Measurements from ENCODE around the gene ARID5A.

The ARID5A gene

DNA sequence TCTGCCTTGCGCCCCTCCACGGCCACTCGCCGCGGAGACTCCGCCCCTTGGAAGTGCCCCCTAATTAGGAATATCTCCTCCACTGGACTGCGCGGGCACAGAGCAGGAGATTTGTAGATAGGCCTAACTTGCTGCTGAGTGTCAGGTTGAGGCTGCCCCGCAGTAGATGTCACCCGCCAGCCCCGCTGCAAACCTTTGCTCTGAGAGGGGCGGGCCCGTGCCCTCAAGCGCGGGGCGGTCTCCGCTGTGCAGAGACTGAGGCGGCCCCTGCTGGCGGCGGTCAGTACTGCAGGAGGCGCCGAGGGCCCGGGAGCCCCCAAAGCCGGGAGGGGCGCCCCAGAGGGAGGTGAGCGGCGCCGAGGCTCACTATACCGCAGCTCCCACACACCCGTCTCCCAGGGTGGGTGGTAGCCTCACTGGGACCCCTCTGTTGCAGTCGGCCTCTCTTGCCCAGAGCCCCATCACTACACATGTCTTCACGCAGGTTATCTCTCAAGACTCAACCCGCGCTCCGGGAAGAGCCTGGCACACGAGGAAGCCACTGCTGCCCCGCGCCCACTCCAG is 28.5 kb upstream of the ARID5A start:
- TF ChIP-seq, protein P1, sequence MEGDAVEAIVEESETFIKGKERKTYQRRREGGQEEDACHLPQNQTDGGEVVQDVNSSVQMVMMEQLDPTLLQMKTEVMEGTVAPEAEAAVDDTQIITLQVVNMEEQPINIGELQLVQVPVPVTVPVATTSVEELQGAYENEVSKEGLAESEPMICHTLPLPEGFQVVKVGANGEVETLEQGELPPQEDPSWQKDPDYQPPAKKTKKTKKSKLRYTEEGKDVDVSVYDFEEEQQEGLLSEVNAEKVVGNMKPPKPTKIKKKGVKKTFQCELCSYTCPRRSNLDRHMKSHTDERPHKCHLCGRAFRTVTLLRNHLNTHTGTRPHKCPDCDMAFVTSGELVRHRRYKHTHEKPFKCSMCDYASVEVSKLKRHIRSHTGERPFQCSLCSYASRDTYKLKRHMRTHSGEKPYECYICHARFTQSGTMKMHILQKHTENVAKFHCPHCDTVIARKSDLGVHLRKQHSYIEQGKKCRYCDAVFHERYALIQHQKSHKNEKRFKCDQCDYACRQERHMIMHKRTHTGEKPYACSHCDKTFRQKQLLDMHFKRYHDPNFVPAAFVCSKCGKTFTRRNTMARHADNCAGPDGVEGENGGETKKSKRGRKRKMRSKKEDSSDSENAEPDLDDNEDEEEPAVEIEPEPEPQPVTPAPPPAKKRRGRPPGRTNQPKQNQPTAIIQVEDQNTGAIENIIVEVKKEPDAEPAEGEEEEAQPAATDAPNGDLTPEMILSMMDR (conservative IDR thresholded peaks at IDR 0.05; ENCODE audit: low read depth, low read length): peak; percentile 83
- H3K4me3 ChIP-seq (ENCODE audit: low read length): peak overlapping the region; percentile 34
- DNase-seq (ENCODE audit: low read depth): no peak

DNA sequence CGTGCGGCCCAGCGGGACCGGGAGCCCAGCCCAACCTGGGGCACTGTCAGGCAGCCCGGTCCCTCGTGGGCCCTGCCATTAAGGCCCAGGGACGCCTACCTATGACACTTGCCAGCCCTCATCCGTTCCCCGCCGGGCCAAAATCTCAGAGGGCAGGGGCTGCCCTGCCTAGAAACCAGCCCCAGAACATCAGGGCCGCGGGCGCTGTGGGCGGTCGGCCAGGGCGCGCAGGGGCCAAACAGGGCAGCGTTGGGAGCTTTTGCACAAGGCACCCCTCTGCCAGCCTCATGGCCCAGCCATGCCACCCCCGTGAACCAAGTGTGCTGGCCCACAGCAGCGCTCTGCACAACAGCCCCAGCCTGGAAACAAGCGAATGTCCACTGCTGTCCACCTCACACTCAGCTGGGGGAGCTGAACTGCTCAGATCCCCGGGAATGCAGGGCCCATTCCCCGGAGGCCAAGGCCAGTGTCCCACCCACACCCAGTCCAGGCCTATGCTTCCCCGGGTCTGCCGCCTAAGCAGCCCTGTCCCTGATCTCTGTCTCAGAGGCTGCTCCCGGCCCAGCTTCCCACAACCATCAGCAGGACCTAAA is 27.9 kb upstream of the ARID5A start:
- DNase-seq (ENCODE audit: low read depth): no peak
- H3K4me3 ChIP-seq (ENCODE audit: low read length): no peak overlapping the region
- TF ChIP-seq, protein P1 (conservative IDR thresholded peaks at IDR 0.05; ENCODE audit: low read depth, low read length): no peak

DNA sequence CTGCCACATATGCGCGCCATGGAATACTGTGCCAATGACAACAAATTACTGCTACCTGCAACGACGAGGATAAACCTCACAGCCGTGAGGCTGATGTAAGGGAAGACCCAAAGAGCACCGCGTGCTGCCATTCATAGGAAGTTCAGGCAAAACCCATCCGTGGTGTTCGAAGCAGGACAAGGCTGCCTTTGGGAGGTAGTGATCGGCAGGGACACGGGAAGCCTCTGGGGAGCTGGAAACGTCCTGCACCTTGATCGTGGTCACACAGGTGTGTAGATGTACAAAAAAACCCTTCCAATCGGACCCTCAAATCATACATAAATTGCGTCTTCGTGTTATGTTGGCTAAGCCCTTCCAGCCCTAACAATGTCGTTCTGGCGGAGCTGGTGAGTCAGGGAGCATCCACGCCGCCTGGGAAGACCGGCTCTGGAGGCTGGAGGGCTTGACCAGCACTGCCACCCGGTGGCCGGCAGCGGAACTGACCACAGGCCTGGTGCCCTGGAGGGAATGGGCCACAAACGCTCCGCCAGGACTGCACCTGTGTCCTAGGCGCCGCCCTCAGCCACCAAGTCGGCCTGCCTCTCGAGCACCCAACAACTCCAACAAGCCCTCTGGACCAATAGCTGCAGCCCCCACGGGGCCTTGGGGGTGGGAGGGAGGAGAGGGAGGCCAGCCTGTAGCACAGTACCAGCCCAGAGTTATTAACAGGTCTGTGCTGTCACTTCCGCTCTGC is 27.3 kb upstream of the ARID5A start:
- no peak overlapping the region for H3K4me3 ChIP-seq (ENCODE audit: low read length)
- DNase-seq (ENCODE audit: low read depth): peak; percentile 47
- TF ChIP-seq, protein P1 (conservative IDR thresholded peaks at IDR 0.05; ENCODE audit: low read depth, low read length): peak; percentile 97

DNA sequence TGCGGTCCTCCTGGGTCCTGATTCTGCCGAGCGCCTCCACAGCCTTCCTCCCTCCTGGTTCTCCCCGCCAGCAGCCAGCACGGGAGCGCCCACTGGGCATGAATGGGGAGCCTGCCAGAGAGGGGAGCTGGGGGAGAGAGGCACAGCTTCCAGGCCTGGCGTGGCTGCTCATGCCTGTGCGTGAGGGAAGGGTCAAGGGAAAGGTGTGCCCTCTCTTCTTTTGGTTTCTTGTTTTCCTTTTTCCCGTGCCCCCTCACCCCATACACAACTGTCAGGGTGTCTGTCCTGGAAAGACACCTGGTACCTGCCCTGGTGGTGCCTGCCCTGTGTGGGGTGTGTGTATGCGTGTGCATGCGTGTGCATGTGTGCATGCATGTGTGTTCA is 26.7 kb upstream of the ARID5A start:
- H3K4me3 ChIP-seq (ENCODE audit: low read length): no peak overlapping the region
- TF ChIP-seq, protein P1 (conservative IDR thresholded peaks at IDR 0.05; ENCODE audit: low read depth, low read length): no peak
- no peak for DNase-seq (ENCODE audit: low read depth)

DNA sequence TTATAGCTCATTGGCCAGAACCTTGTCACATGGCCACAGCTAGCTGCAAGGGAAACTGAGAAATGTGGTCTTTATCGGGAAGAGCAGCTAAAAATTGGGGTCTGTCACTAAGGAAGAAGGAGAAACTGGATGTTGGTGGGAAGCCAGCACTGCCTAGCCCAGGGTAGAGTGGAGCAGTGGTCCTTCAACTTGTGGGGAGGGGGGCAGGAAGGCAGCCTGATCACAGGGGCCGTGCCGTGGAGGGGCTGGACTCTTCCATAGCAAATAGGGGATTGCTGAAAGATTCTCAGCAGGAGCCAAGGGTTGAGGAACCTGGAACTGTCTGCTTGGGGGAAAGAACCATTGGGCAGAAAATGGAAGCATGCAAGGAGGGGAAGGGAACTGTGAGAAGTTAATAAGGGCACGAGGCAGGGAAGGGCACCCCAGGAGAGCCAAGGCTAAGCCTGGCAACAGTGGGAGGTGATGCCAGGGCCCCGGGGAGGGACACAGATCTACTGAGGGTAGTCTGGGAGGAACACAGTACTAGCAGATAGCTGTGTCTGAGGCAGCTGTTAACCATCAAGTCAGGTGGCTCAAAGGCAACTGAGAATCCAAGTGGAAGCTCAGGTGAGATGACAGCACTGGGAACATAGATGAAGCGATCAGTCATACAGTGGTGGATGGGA is 25.5 kb upstream of the ARID5A start:
- no peak for DNase-seq (ENCODE audit: low read depth)
- H3K4me3 ChIP-seq (ENCODE audit: low read length): no peak overlapping the region
- TF ChIP-seq, protein P1 (conservative IDR thresholded peaks at IDR 0.05; ENCODE audit: low read depth, low read length): no peak

DNA sequence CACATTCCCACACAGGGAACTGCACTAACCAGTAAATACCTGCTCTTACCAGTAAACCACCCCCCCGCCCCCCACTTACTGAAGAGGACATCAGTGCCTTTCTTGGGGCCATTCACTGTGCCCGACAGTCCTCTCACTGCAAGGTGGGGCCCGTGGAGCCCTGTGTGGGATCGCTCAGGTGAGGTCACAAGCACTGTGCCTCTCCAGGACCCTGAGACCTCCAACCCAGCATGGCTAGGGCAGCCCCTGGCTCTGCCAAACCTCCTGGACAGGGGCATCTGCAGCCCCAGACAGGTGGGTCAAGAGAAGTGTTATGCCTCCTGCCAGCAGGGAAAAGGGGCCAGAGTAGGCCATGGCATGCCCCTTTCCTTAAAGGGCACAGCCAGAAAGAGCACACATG is 24.7 kb upstream of the ARID5A start:
- no peak for DNase-seq (ENCODE audit: low read depth)
- TF ChIP-seq, protein P1 (conservative IDR thresholded peaks at IDR 0.05; ENCODE audit: low read depth, low read length): no peak
- H3K4me3 ChIP-seq (ENCODE audit: low read length): no peak overlapping the region
